HEK293 (cell line): ENCODE results near the gene TBXA2R.

ENCODE experiments used
- BCL11B ChIP-seq: fragments of 450-650 bp; formaldehyde crosslinking; IDR thresholded peaks from 2 replicates; pipeline ENCODE4 v1.5.1; 2016; ENCODE audit warnings: low read depth, missing biosample characterization, missing genetic modification characterization
- GFI1B ChIP-seq: fragments of 450-650 bp; formaldehyde crosslinking; IDR thresholded peaks from 2 replicates; pipeline ENCODE4 v1.5.1; 2016; ENCODE audit warnings: missing biosample characterization, missing genetic modification characterization
- HOXC10 ChIP-seq: sonication (generic); formaldehyde crosslinking; IDR thresholded peaks from 2 replicates; pipeline ENCODE4 v1.8.1; 2023; ENCODE audit warnings: mild to moderate bottlenecking, missing genetic modification reagents
- MZF1 ChIP-seq: fragments of 450-650 bp; formaldehyde crosslinking; IDR thresholded peaks from 2 replicates; pipeline ENCODE4 v1.5.1; 2017; ENCODE audit warnings: missing biosample characterization, missing genetic modification characterization, borderline replicate concordance
- OSR2 ChIP-seq: fragments of 450-650 bp; formaldehyde crosslinking; IDR thresholded peaks from 2 replicates; pipeline ENCODE4 v1.5.1; 2016; ENCODE audit warnings: missing biosample characterization, missing genetic modification characterization
- PRDM1 ChIP-seq: fragments of 450-650 bp; formaldehyde crosslinking; IDR thresholded peaks from 2 replicates; pipeline ENCODE4; 2016; ENCODE audit warnings: missing biosample characterization, missing genetic modification characterization
- SALL2 ChIP-seq: fragments of 450-650 bp; formaldehyde crosslinking; IDR thresholded peaks from 2 replicates; pipeline ENCODE4 v1.5.0; 2017; ENCODE audit warnings: missing biosample characterization, mild to moderate bottlenecking, missing genetic modification characterization, borderline replicate concordance
- ZBTB7A ChIP-seq: fragments of 450-650 bp; formaldehyde crosslinking; IDR thresholded peaks from 2 replicates; pipeline ENCODE4 v1.5.1; 2016; ENCODE audit warnings: low read depth, missing biosample characterization, missing genetic modification characterization
- ZEB2 ChIP-seq: fragments of 450-650 bp; formaldehyde crosslinking; IDR thresholded peaks from 2 replicates; pipeline ENCODE4 v1.5.1; 2016; ENCODE audit warnings: missing biosample characterization, missing genetic modification characterization
- ZFP3 ChIP-seq: fragments of 450-650 bp; formaldehyde crosslinking; IDR thresholded peaks from 2 replicates; pipeline ENCODE4 v1.5.1; 2016; ENCODE audit warnings: low read depth, missing biosample characterization, missing genetic modification characterization
- ZIC2 ChIP-seq: fragments of 450-650 bp; formaldehyde crosslinking; IDR thresholded peaks from 2 replicates; pipeline ENCODE4 v1.5.1; 2016; ENCODE audit warnings: missing biosample characterization, missing genetic modification characterization
- ZNF10 ChIP-seq: fragments of 450-650 bp; formaldehyde crosslinking; IDR thresholded peaks from 2 replicates; pipeline ENCODE4 v1.5.1; 2017; ENCODE audit warnings: missing biosample characterization, missing genetic modification characterization
- ZNF112 ChIP-seq: fragments of 450-650 bp; formaldehyde crosslinking; IDR thresholded peaks from 2 replicates; pipeline ENCODE4 v1.5.0; 2017; ENCODE audit warnings: missing biosample characterization, missing genetic modification characterization
- ZNF19 ChIP-seq: fragments of 450-650 bp; formaldehyde crosslinking; IDR thresholded peaks from 2 replicates; pipeline ENCODE4; 2016; ENCODE audit warnings: missing biosample characterization, missing genetic modification characterization, low read depth
- ZNF211 ChIP-seq: fragments of 450-650 bp; formaldehyde crosslinking; IDR thresholded peaks from 2 replicates; pipeline ENCODE4 v1.5.1; 2016; ENCODE audit warnings: low read depth, missing biosample characterization, missing genetic modification characterization
- ZNF214 ChIP-seq: fragments of 450-650 bp; formaldehyde crosslinking; IDR thresholded peaks from 2 replicates; pipeline ENCODE4 v1.5.1; 2017; ENCODE audit warnings: missing biosample characterization, mild to moderate bottlenecking, missing genetic modification characterization, borderline replicate concordance
- ZNF221 ChIP-seq: fragments of 450-650 bp; formaldehyde crosslinking; IDR thresholded peaks from 2 replicates; pipeline ENCODE4 v1.5.1; 2017; ENCODE audit warnings: missing biosample characterization, missing genetic modification characterization, borderline replicate concordance
- ZNF239 ChIP-seq: fragments of 450-650 bp; formaldehyde crosslinking; IDR thresholded peaks from 2 replicates; pipeline ENCODE4 v1.5.1; 2016; ENCODE audit warnings: missing biosample characterization, missing genetic modification characterization
- ZNF248 ChIP-seq: fragments of 450-650 bp; formaldehyde crosslinking; IDR thresholded peaks from 2 replicates; pipeline ENCODE4 v1.5.1; 2017; ENCODE audit warnings: missing biosample characterization, missing genetic modification characterization
- ZNF350 ChIP-seq: fragments of 450-650 bp; formaldehyde crosslinking; IDR thresholded peaks from 2 replicates; pipeline ENCODE4 v1.5.0; 2017; ENCODE audit warnings: missing biosample characterization, mild to moderate bottlenecking, missing genetic modification characterization
- ZNF366 ChIP-seq: fragments of 450-650 bp; formaldehyde crosslinking; conservative IDR thresholded peaks from 2 replicates; pipeline ENCODE4 v1.5.1; 2016; ENCODE audit warnings: missing biosample characterization, missing genetic modification characterization
- ZNF37A ChIP-seq: fragments of 450-650 bp; IDR thresholded peaks from 2 replicates; pipeline ENCODE4 v1.5.1; 2018; ENCODE audit warnings: missing biosample characterization, missing genetic modification characterization
- ZNF391 ChIP-seq: fragments of 450-650 bp; formaldehyde crosslinking; IDR thresholded peaks from 2 replicates; pipeline ENCODE4 v1.5.1; 2016; ENCODE audit warnings: low read depth, missing biosample characterization, missing genetic modification characterization, borderline replicate concordance
- ZNF394 ChIP-seq: fragments of 450-650 bp; formaldehyde crosslinking; IDR thresholded peaks from 2 replicates; pipeline ENCODE4 v1.5.1; 2016; ENCODE audit warnings: missing biosample characterization, missing genetic modification characterization, mild to moderate bottlenecking, moderate library complexity, borderline replicate concordance
- ZNF501 ChIP-seq: fragments of 450-650 bp; formaldehyde crosslinking; IDR thresholded peaks from 2 replicates; pipeline ENCODE4 v1.5.1; 2016; ENCODE audit warnings: missing biosample characterization, missing genetic modification characterization
- ZNF510 ChIP-seq: fragments of 450-650 bp; formaldehyde crosslinking; IDR thresholded peaks from 2 replicates; pipeline ENCODE4 v1.5.1; 2018; ENCODE audit warnings: mild to moderate bottlenecking, missing genetic modification characterization, missing biosample characterization; ENCODE audit not compliant: insufficient replicate concordance
- ZNF521 ChIP-seq: fragments of 450-650 bp; formaldehyde crosslinking; IDR thresholded peaks from 2 replicates; pipeline ENCODE4 v1.5.1; 2017; ENCODE audit warnings: missing biosample characterization, mild to moderate bottlenecking, missing genetic modification characterization
- ZNF529 ChIP-seq: fragments of 450-650 bp; formaldehyde crosslinking; IDR thresholded peaks from 2 replicates; pipeline ENCODE4 v1.5.1; 2017; ENCODE audit warnings: missing genetic modification characterization, missing biosample characterization; ENCODE audit not compliant: insufficient replicate concordance
- ZNF548 ChIP-seq: fragments of 450-650 bp; formaldehyde crosslinking; IDR thresholded peaks from 2 replicates; pipeline ENCODE4 v1.5.1; 2016; ENCODE audit warnings: missing biosample characterization, missing genetic modification characterization
- ZNF555 ChIP-seq: fragments of 450-650 bp; formaldehyde crosslinking; conservative IDR thresholded peaks from 2 replicates; pipeline ENCODE4 v1.5.1; 2017; ENCODE audit warnings: missing biosample characterization, mild to moderate bottlenecking, missing genetic modification characterization, inconsistent platforms
- ZNF623 ChIP-seq: fragments of 450-650 bp; formaldehyde crosslinking; IDR thresholded peaks from 2 replicates; pipeline ENCODE4 v1.5.1; 2016; ENCODE audit warnings: missing biosample characterization, missing genetic modification characterization
- ZNF791 ChIP-seq: fragments of 450-650 bp; formaldehyde crosslinking; IDR thresholded peaks from 2 replicates; pipeline ENCODE4 v1.5.1; 2016; ENCODE audit warnings: missing biosample characterization, missing genetic modification characterization
- TF ChIP-seq, protein P1 (sequence below): fragments of 450-650 bp; formaldehyde crosslinking; IDR thresholded peaks from 2 replicates; pipeline ENCODE4 v1.5.1; 2016; ENCODE audit warnings: missing biosample characterization, missing genetic modification characterization
- TF ChIP-seq, protein P2 (sequence below): fragments of 450-650 bp; formaldehyde crosslinking; IDR thresholded peaks from 2 replicates; pipeline ENCODE4 v1.5.1; 2016; ENCODE audit warnings: missing biosample characterization, missing genetic modification characterization
- TF ChIP-seq, protein P3 (sequence below): fragments of 450-650 bp; formaldehyde crosslinking; IDR thresholded peaks from 2 replicates; pipeline ENCODE4 v1.5.0; 2017; ENCODE audit warnings: missing biosample characterization, missing genetic modification characterization, borderline replicate concordance
- TF ChIP-seq, protein P4 (sequence below): fragments of 450-650 bp; formaldehyde crosslinking; IDR thresholded peaks from 2 replicates; pipeline ENCODE4 v1.5.1; 2016; ENCODE audit warnings: missing biosample characterization, missing genetic modification characterization

Gene TBXA2R

DNA sequence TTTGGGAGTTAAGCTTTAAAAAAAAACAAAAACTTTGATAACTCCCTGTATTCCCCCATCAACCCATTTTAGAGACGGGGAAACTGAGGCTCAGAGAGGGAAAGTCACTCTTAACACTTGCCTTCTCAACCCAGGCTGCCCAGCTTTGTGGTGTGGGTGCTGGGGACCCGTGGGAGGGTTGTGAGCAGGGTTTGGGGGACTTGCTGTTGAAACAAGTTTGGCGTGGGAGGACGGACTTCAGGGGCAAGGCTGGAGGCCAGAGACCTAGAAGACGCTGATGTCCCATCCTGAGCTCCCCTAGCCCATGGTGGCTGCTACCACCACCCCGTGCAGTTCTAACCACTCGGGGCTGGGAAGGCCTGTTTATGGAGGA is 20.7 kb upstream of the TBXA2R start (continued):
- TF ChIP-seq HOXC10 (CRISPR knock-in tag) (no peak), ZNF214 (no peak), ZNF239 (tag by site-specific recombination) (no peak), PRDM1 (tag by site-specific recombination) (no peak), ZNF19 (no peak), ZNF529 (no peak), ZNF555 (tag by site-specific recombination) (no peak), ZNF366 (tag by site-specific recombination) (no peak), ZEB2 (tag by site-specific recombination) (no peak), ZNF391 (tag by site-specific recombination) (no peak), GFI1B (tag by site-specific recombination) (no peak), ZNF10 (tag by site-specific recombination) (no peak), ZNF501 (tag by site-specific recombination) (no peak), ZNF248 (tag by site-specific recombination) (no peak), ZNF791 (tag by site-specific recombination) (0 out of 2 replicates have a peak, but pooled peaks have one; percentile 15), MZF1 (tag by site-specific recombination) (peak; percentile 96), ZNF623 (tag by site-specific recombination) (peak; percentile 17; the same call in 1 of the 2 replicates), ZFP3 (tag by site-specific recombination) (no peak), ZNF548 (tag by site-specific recombination) (no peak), ZNF394 (no peak), SALL2 (tag by site-specific recombination) (no peak), BCL11B (0 out of 2 replicates have a peak, but pooled peaks have one; percentile 48), ZNF510 (tag by site-specific recombination) (no peak), ZNF211 (tag by site-specific recombination) (no peak), ZNF521 (tag by site-specific recombination) (no peak), OSR2 (no peak), ZNF112 (no peak), ZNF221 (tag by site-specific recombination) (no peak), ZIC2 (tag by site-specific recombination) (no peak), ZNF350 (no peak), ZBTB7A (tag by site-specific recombination) (no peak; the same call in 1 of the 2 replicates), ZNF37A (tag by site-specific recombination) (no peak)
- TF ChIP-seq, protein P1, sequence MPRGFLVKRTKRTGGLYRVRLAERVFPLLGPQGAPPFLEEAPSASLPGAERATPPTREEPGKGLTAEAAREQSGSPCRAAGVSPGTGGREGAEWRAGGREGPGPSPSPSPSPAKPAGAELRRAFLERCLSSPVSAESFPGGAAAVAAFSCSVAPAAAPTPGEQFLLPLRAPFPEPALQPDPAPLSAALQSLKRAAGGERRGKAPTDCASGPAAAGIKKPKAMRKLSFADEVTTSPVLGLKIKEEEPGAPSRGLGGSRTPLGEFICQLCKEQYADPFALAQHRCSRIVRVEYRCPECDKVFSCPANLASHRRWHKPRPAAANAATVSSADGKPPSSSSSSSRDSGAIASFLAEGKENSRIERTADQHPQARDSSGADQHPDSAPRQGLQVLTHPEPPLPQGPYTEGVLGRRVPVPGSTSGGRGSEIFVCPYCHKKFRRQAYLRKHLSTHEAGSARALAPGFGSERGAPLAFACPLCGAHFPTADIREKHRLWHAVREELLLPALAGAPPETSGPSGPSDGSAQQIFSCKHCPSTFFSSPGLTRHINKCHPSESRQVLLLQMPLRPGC (tag by site-specific recombination): peak; percentile 25; the same call in 1 of the 2 replicates
- TF ChIP-seq, protein P2, sequence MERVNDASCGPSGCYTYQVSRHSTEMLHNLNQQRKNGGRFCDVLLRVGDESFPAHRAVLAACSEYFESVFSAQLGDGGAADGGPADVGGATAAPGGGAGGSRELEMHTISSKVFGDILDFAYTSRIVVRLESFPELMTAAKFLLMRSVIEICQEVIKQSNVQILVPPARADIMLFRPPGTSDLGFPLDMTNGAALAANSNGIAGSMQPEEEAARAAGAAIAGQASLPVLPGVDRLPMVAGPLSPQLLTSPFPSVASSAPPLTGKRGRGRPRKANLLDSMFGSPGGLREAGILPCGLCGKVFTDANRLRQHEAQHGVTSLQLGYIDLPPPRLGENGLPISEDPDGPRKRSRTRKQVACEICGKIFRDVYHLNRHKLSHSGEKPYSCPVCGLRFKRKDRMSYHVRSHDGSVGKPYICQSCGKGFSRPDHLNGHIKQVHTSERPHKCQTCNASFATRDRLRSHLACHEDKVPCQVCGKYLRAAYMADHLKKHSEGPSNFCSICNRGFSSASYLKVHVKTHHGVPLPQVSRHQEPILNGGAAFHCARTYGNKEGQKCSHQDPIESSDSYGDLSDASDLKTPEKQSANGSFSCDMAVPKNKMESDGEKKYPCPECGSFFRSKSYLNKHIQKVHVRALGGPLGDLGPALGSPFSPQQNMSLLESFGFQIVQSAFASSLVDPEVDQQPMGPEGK: no peak
- TF ChIP-seq, protein P3, sequence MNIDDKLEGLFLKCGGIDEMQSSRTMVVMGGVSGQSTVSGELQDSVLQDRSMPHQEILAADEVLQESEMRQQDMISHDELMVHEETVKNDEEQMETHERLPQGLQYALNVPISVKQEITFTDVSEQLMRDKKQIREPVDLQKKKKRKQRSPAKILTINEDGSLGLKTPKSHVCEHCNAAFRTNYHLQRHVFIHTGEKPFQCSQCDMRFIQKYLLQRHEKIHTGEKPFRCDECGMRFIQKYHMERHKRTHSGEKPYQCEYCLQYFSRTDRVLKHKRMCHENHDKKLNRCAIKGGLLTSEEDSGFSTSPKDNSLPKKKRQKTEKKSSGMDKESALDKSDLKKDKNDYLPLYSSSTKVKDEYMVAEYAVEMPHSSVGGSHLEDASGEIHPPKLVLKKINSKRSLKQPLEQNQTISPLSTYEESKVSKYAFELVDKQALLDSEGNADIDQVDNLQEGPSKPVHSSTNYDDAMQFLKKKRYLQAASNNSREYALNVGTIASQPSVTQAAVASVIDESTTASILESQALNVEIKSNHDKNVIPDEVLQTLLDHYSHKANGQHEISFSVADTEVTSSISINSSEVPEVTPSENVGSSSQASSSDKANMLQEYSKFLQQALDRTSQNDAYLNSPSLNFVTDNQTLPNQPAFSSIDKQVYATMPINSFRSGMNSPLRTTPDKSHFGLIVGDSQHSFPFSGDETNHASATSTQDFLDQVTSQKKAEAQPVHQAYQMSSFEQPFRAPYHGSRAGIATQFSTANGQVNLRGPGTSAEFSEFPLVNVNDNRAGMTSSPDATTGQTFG (tag by site-specific recombination): no peak
- TF ChIP-seq, protein P4, sequence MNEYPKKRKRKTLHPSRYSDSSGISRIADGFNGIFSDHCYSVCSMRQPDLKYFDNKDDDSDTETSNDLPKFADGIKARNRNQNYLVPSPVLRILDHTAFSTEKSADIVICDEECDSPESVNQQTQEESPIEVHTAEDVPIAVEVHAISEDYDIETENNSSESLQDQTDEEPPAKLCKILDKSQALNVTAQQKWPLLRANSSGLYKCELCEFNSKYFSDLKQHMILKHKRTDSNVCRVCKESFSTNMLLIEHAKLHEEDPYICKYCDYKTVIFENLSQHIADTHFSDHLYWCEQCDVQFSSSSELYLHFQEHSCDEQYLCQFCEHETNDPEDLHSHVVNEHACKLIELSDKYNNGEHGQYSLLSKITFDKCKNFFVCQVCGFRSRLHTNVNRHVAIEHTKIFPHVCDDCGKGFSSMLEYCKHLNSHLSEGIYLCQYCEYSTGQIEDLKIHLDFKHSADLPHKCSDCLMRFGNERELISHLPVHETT (tag by site-specific recombination): peak; percentile 48; the same call in 1 of the 2 replicates
